RWPE2 (cell line): Measurements from ENCODE around the gene UBR4.

Source experiments
- ATAC-seq: fragments of 200-7000 bp; cut with Tn5 transposase; 3 replicates; pipeline ENCODE4 v1.9.1; 2021; ENCODE audit warnings: low read depth
- DNase-seq: peaks from one replicate; pipeline ENCODE4 v3.0.0-alpha.2; 2020; ENCODE audit warnings: low spot score
- H3K27ac ChIP-seq: fragments of 450-650 bp; 2 replicates; pipeline ENCODE4 v1.5.1; 2017; ENCODE audit warnings: mild to moderate bottlenecking; ENCODE audit not compliant: poor library complexity, severe bottlenecking
- H3K27me3 ChIP-seq: fragments of 250-450 bp; sonication (Bioruptor Pico); 2 replicates; pipeline ENCODE4 v1.5.1; 2021; ENCODE audit warnings: mild to moderate bottlenecking, moderate library complexity; ENCODE audit not compliant: insufficient read depth, poor library complexity, severe bottlenecking
- H3K36me3 ChIP-seq: fragments of 250-450 bp; sonication (Bioruptor Pico); 2 replicates; pipeline ENCODE4 v1.5.1; 2020; ENCODE audit warnings: low read depth, mild to moderate bottlenecking, moderate library complexity
- H3K4me1 ChIP-seq: fragments of 250-450 bp; sonication (Bioruptor Pico); 2 replicates; pipeline ENCODE4 v1.5.1; 2021; ENCODE audit warnings: mild to moderate bottlenecking, moderate library complexity; ENCODE audit not compliant: insufficient read depth, poor library complexity, severe bottlenecking
- H3K4me3 ChIP-seq: fragments of 250-450 bp; sonication (Bioruptor Pico); 2 replicates; pipeline ENCODE4 v1.5.1; 2021; ENCODE audit warnings: mild to moderate bottlenecking, moderate library complexity; ENCODE audit not compliant: severe bottlenecking
- H3K9me3 ChIP-seq: fragments of 250-450 bp; sonication (Bioruptor Pico); 2 replicates; pipeline ENCODE4 v1.5.1; 2021; ENCODE audit warnings: mild to moderate bottlenecking, moderate library complexity; ENCODE audit not compliant: severe bottlenecking
- CTCF ChIP-seq: fragments of 450-650 bp; IDR thresholded peaks from one replicate; pipeline ENCODE4 v1.5.1; 2017; ENCODE audit warnings: mild to moderate bottlenecking, moderate library complexity; ENCODE audit not compliant: poor library complexity, severe bottlenecking

The UBR4 gene

GRCh38 chr1:19154876-19155275 lies 55.2 kb downstream of the UBR4 start:
- Histone ChIP-seq H3K27ac (no peak overlapping the region), H3K4me3 (no peak overlapping the region), H3K4me1 (no peaks in the 10 kb centered on the region), H3K27me3 (no peaks in the 10 kb centered on the region), H3K9me3 (no peaks in the 10 kb centered on the region), H3K36me3 (peaks cover 100% of the 10 kb centered on the region)
- ATAC-seq (no peak), DNase-seq (no peak)
- TF ChIP-seq CTCF = no peak

DNA sequence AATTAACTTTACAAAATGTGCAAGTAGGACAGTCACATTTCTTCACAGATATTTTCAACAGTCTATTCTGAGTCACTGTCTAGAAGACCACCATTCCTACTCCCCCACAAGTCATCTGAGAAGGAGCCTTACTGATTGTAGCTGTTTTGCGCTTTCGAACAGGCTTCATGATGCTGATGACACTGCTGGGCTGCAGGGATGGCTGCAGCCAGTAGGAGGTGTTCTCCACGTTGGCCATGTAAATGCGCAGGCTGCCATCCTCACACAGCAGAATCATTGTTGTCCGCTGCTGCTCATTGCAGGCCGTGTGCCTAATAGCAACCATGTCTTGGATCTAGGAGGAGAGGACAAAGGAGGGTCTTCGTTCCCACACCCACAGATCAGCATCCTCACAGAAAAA lies 56.9 kb downstream of the UBR4 start:
- no peak for TF ChIP-seq CTCF
- DNase-seq = no peak
- H3K27me3 ChIP-seq = no peaks in the 10 kb centered on the region
- H3K27ac ChIP-seq = no peak overlapping the region
- H3K4me3 ChIP-seq = no peak overlapping the region
- no peaks in the 10 kb centered on the region for H3K4me1 ChIP-seq
- no peak for ATAC-seq
- H3K36me3 ChIP-seq = peaks cover 100% of the 10 kb centered on the region
- no peaks in the 10 kb centered on the region for H3K9me3 ChIP-seq

DNA sequence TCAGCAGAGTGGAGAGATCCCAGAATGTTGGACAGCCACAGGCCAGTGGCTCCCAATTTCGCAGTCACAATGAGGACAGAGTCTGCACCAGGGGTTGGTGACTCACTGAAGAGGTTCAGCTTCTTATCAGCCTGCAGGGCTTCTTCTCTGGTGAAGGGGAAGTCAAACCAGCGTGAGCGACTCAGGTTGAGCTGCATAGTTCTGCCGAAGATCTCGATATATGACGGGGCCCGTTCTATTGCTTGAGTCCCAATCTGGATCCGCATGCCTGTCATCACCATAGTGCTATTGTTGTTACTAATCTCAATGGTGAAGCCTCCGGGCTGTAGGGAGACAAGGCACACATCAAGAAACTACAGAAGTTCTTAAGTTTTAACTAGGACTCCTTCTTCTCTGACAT lies 58.5 kb downstream of the UBR4 start:
- ATAC-seq (no peak), DNase-seq (no peak)
- Histone ChIP-seq H3K27ac (no peak overlapping the region), H3K4me1 (no peaks in the 10 kb centered on the region), H3K36me3 (peaks cover 100% of the 10 kb centered on the region), H3K4me3 (no peak overlapping the region), H3K27me3 (no peaks in the 10 kb centered on the region), H3K9me3 (no peaks in the 10 kb centered on the region)
- TF ChIP-seq CTCF = no peak

- Histone ChIP-seq H3K27me3 (no peaks in the 10 kb centered on the region), H3K27ac (no peak overlapping the region), H3K9me3 (no peaks in the 10 kb centered on the region), H3K36me3 (peaks cover 100% of the 10 kb centered on the region), H3K4me3 (no peak overlapping the region), H3K4me1 (no peaks in the 10 kb centered on the region)
- no peak for ATAC-seq
- no peak for DNase-seq
- no peak for TF ChIP-seq CTCF
These were observed 60.3 kb downstream of the UBR4 start for GRCh38 chr1:19149736-19150135.

GRCh38 chr1:19140465-19140864 lies 69.6 kb downstream of the UBR4 start:
- no peak overlapping the region for H3K4me3 ChIP-seq
- H3K36me3 ChIP-seq = peaks cover 97% of the 10 kb centered on the region
- TF ChIP-seq CTCF = no peak
- no peaks in the 10 kb centered on the region for H3K4me1 ChIP-seq
- H3K27ac ChIP-seq = no peak overlapping the region
- DNase-seq = no peak
- no peak for ATAC-seq
- no peaks in the 10 kb centered on the region for H3K27me3 ChIP-seq
- H3K9me3 ChIP-seq = no peaks in the 10 kb centered on the region
